Gastroesophageal sphincter (tissue), 3 donors: ENCODE results near the gene ARID5B.

ENCODE experiments used
- EP300 ChIP-seq: sonication (generic); formaldehyde crosslinking; IDR thresholded peaks from one replicate; pipeline ENCODE4 v1.6.1; 2017; ENCODE audit warnings: antibody characterized with exemption, mild to moderate bottlenecking
- POLR2A ChIP-seq, 2 donors: fragments of 450-650 bp; IDR thresholded peaks; one replicate each; pipeline ENCODE4 v1.6.1; 2017; ENCODE audit warnings: antibody characterized with exemption in 2 of 2, mild to moderate bottlenecking in 2 of 2, moderate library complexity in 1 of 2
- POLR2AphosphoS5 ChIP-seq: sonication (generic); formaldehyde crosslinking; IDR thresholded peaks from one replicate; pipeline ENCODE4 v1.6.1; 2017; ENCODE audit warnings: antibody characterized with exemption
- TF ChIP-seq, protein P1 (sequence below), 4 experiments: fragments of 200-600 bp in 2 of 4; fragments of 450-650 bp in 2 of 4; sonication (generic) in 1 of 4; IDR thresholded peaks; one replicate each; pipeline ENCODE4 v1.5.1; 2017 to 2019; ENCODE audit warnings: antibody characterized with exemption in 4 of 4, mild to moderate bottlenecking in 2 of 4, moderate library complexity in 2 of 4

- TF ChIP-seq, protein P1, sequence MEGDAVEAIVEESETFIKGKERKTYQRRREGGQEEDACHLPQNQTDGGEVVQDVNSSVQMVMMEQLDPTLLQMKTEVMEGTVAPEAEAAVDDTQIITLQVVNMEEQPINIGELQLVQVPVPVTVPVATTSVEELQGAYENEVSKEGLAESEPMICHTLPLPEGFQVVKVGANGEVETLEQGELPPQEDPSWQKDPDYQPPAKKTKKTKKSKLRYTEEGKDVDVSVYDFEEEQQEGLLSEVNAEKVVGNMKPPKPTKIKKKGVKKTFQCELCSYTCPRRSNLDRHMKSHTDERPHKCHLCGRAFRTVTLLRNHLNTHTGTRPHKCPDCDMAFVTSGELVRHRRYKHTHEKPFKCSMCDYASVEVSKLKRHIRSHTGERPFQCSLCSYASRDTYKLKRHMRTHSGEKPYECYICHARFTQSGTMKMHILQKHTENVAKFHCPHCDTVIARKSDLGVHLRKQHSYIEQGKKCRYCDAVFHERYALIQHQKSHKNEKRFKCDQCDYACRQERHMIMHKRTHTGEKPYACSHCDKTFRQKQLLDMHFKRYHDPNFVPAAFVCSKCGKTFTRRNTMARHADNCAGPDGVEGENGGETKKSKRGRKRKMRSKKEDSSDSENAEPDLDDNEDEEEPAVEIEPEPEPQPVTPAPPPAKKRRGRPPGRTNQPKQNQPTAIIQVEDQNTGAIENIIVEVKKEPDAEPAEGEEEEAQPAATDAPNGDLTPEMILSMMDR (IDR thresholded peaks at IDR 0.05): no peak
- no peak for TF ChIP-seq POLR2AphosphoS5
- no peak for TF ChIP-seq POLR2A (IDR thresholded peaks at IDR 0.05)
- TF ChIP-seq EP300: no peak
These were observed 105.6 kb downstream of the ARID5B start for GRCh38 chr10:62007145-62007544.
